HepG2 (cell line): ENCODE measurements around the gene NUDT22. TPM values are rescaled to one million over a fixed set of nuclear protein-coding genes. Genes with fewer than 3 reads are reported as not detected.

Experiments used
- AGO1 ChIP-seq: fragments of 200-400 bp; formaldehyde crosslinking; IDR thresholded peaks from 2 replicates; pipeline ENCODE4 v1.6.1; 2017; ENCODE audit warnings: mild to moderate bottlenecking, low read depth, low read length, moderate library complexity; ENCODE audit not compliant: poor library complexity, severe bottlenecking
- EHMT2 ChIP-seq: fragments of 200-600 bp; sonication (generic); IDR thresholded peaks from 2 replicates; pipeline ENCODE4 v1.7.0; 2017; ENCODE audit warnings: antibody characterized with exemption, low read depth, low read length, borderline replicate concordance
- GATAD2A ChIP-seq: IDR thresholded peaks from 2 replicates; pipeline ENCODE4 v1.6.1; 2016
- GLMP ChIP-seq: sonication (generic); formaldehyde crosslinking; IDR thresholded peaks from 2 replicates; pipeline ENCODE4 v1.9.0; 2021; ENCODE audit warnings: missing genetic modification reagents, mild to moderate bottlenecking, borderline replicate concordance
- IRF2 ChIP-seq: IDR thresholded peaks from 2 replicates; pipeline ENCODE4 v1.6.1; 2018; ENCODE audit warnings: missing genetic modification reagents, missing compliant biosample characterization
- KAT8 ChIP-seq: IDR thresholded peaks from 2 replicates; pipeline ENCODE4 v1.6.1; 2016; ENCODE audit warnings: missing genetic modification reagents, missing compliant biosample characterization
- KLF6 ChIP-seq: IDR thresholded peaks from 2 replicates; pipeline ENCODE4 v1.8.0; 2016; ENCODE audit warnings: missing biosample characterization, missing genetic modification reagents
- MAFF ChIP-seq: IDR thresholded peaks from 2 replicates; pipeline ENCODE4 v1.6.1; 2011; ENCODE audit warnings: low read depth, low read length, improper control_type of control experiment
- TAF1 ChIP-seq: sonication (generic); formaldehyde crosslinking; IDR thresholded peaks from 2 replicates; pipeline ENCODE4 v1.4.0; 2020; ENCODE audit warnings: missing genetic modification reagents
- TARDBP ChIP-seq: sonication (generic); formaldehyde crosslinking; IDR thresholded peaks from 2 replicates; pipeline ENCODE4 v1.8.0; 2022; ENCODE audit warnings: mild to moderate bottlenecking, missing genetic modification reagents
- ZBED4 ChIP-seq: sonication (generic); formaldehyde crosslinking; IDR thresholded peaks from 2 replicates; pipeline ENCODE4 v1.4.0; 2020; ENCODE audit warnings: missing genetic modification reagents, borderline replicate concordance
- ZBTB2 ChIP-seq: sonication (generic); formaldehyde crosslinking; IDR thresholded peaks from 2 replicates; pipeline ENCODE4 v1.8.0; 2022; ENCODE audit warnings: low read depth, missing genetic modification reagents
- ZNF280B ChIP-seq: sonication (generic); formaldehyde crosslinking; IDR thresholded peaks from 2 replicates; pipeline ENCODE4 v1.5.0; 2020; ENCODE audit warnings: missing genetic modification reagents, mild to moderate bottlenecking, borderline replicate concordance
- ZNF577 ChIP-seq: sonication (generic); formaldehyde crosslinking; IDR thresholded peaks from 2 replicates; pipeline ENCODE4 v1.4.0; 2020; ENCODE audit warnings: mild to moderate bottlenecking, low read depth, missing genetic modification reagents, borderline replicate concordance
- ZNF644 ChIP-seq: IDR thresholded peaks from 2 replicates; pipeline ENCODE4 v1.6.1; 2016; ENCODE audit warnings: low read depth
- ZNF768 ChIP-seq: sonication (generic); formaldehyde crosslinking; IDR thresholded peaks from 2 replicates; pipeline ENCODE4 v1.4.0; 2020; ENCODE audit warnings: missing genetic modification reagents
- ZNF777 ChIP-seq: sonication (generic); formaldehyde crosslinking; IDR thresholded peaks from 2 replicates; pipeline ENCODE4 v1.4.0; 2020; ENCODE audit warnings: missing genetic modification reagents
- ZNF883 ChIP-seq: sonication (generic); formaldehyde crosslinking; IDR thresholded peaks from 2 replicates; pipeline ENCODE4 v1.5.1; 2020; ENCODE audit warnings: mild to moderate bottlenecking, missing genetic modification reagents; ENCODE audit errors: not compliant biosample characterization
- ZSCAN31 ChIP-seq: sonication (generic); formaldehyde crosslinking; IDR thresholded peaks from 2 replicates; pipeline ENCODE4 v1.5.0; 2020; ENCODE audit warnings: low read depth, mild to moderate bottlenecking, missing genetic modification reagents
- ZSCAN5A ChIP-seq: sonication (generic); formaldehyde crosslinking; IDR thresholded peaks from 2 replicates; pipeline ENCODE4 v1.8.0; 2022; ENCODE audit warnings: mild to moderate bottlenecking, missing genetic modification reagents, borderline replicate concordance
- polyA plus RNA-seq, 8 experiments: library from polyadenylated mRNA; depleted of rRNA in 3 of 8; stranded (reverse) in 7 of 8; unstranded in 1 of 8; fragments of >200 nt; fragmentation: Illumina TruSeq in 4 of 8; extraction: Trizol in 4 of 8; gene quantifications; 2 replicates each; pipeline versions ENCODE4 v1.2.1 to v1.2.3, GENCODE V29; 2011 to 2016; ENCODE audit warnings: low read depth in 4 of 8, missing spikeins in 1 of 8, mixed read lengths in 1 of 8; ENCODE audit not compliant: insufficient read depth in 1 of 8
- total RNA-seq, 5 experiments: library from RNA; depleted of rRNA; stranded (reverse); fragments of >200 nt; fragmentation: Illumina TruSeq; extraction: Trizol; gene quantifications; 2 replicates each; pipeline ENCODE4 v1.2.3, GENCODE V29; 2016; ENCODE audit warnings: low read depth in 1 of 5

Gene NUDT22
- total and polyA plus RNA-seq, 2 of the 13 experiments (the other 11 are each of a cell fraction or from before 2014, with no cell fraction given): 33.5 to 39.8 TPM

- TF ChIP-seq ZNF577 (CRISPR knock-in tag) (no peak), ZNF777 (no peak; the same call in 1 of the 2 replicates), ZSCAN5A (no peak), TARDBP (peak; percentile 98), IRF2 (CRISPR knock-in tag) (peak; percentile 79; the same call in 1 of the 2 replicates), MAFF (no peak; the same call in 1 of the 2 replicates), EHMT2 (no peak), KAT8 (peak; percentile 97), GLMP (CRISPR knock-in tag) (no peak), ZBTB2 (CRISPR knock-in tag) (peak; percentile 73; the same call in 1 of the 2 replicates), ZBED4 (CRISPR knock-in tag) (peak; percentile 45; the same call in 1 of the 2 replicates), ZNF280B (no peak; the same call in 1 of the 2 replicates), TAF1 (CRISPR knock-in tag) (no peak), ZSCAN31 (CRISPR knock-in tag) (peak; percentile 69; the same call in 1 of the 2 replicates), KLF6 (CRISPR knock-in tag) (peak; percentile 79), ZNF883 (CRISPR knock-in tag) (peak; percentile 59), GATAD2A (CRISPR knock-in tag) (peak; percentile 75), ZNF644 (no peak), ZNF768 (peak; percentile 7; the same call in 1 of the 2 replicates), AGO1 (peak; percentile 93)
These were observed 43.6 kb downstream of the NUDT22 start (continued) for GRCh38 chr11:64269540-64270220.
